Measurements from ENCODE around the gene TENT5C.
A peak's percentile ranks its signal among the peaks of the same experiment; 100 is the strongest.

Gene TENT5C

DNA sequence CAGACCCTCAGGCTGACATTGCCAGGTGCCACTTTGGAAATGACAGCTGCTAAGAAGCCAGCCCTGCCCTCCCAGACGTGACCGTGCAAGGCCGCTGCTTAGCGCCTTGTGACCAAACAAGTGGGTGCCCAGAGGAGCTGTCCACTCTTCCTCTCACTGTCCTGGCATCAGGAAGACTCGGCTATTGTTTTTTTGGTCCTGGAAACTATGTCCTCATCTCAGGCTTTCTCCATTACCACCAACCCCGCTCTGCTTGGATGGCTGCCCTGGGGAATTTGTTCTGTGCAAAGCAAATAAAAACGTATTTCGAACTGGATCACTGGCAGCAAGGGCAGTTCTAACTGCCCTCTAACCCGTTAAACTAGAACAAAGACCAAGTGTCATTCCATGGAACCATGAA lies 13.7 kb upstream of the TENT5C start:
- Histone ChIP-seq H3K27me3 (ENCODE audit: insufficient read depth, poor library complexity, severe bottlenecking) (no peaks in the 10 kb centered on the region), H3K4me3 (replicated peaks; ENCODE audit: insufficient read depth, low read length) (no peak overlapping the region), H3K27ac (replicated peaks) (no peak overlapping the region)
- TF ChIP-seq SPI1 (IDR thresholded peaks at IDR 0.05; ENCODE audit: borderline replicate concordance, low read depth) (no peak), POLR2AphosphoS5 (IDR thresholded peaks at IDR 0.05; ENCODE audit: low read depth) (no peak), GABPA (IDR thresholded peaks at IDR 0.05; ENCODE audit: low read depth) (no peak)
- TF ChIP-seq, protein P1, sequence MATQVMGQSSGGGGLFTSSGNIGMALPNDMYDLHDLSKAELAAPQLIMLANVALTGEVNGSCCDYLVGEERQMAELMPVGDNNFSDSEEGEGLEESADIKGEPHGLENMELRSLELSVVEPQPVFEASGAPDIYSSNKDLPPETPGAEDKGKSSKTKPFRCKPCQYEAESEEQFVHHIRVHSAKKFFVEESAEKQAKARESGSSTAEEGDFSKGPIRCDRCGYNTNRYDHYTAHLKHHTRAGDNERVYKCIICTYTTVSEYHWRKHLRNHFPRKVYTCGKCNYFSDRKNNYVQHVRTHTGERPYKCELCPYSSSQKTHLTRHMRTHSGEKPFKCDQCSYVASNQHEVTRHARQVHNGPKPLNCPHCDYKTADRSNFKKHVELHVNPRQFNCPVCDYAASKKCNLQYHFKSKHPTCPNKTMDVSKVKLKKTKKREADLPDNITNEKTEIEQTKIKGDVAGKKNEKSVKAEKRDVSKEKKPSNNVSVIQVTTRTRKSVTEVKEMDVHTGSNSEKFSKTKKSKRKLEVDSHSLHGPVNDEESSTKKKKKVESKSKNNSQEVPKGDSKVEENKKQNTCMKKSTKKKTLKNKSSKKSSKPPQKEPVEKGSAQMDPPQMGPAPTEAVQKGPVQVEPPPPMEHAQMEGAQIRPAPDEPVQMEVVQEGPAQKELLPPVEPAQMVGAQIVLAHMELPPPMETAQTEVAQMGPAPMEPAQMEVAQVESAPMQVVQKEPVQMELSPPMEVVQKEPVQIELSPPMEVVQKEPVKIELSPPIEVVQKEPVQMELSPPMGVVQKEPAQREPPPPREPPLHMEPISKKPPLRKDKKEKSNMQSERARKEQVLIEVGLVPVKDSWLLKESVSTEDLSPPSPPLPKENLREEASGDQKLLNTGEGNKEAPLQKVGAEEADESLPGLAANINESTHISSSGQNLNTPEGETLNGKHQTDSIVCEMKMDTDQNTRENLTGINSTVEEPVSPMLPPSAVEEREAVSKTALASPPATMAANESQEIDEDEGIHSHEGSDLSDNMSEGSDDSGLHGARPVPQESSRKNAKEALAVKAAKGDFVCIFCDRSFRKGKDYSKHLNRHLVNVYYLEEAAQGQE (IDR thresholded peaks at IDR 0.05; ENCODE audit: insufficient replicate concordance, low read depth), result no peak
- TF ChIP-seq, protein P2, sequence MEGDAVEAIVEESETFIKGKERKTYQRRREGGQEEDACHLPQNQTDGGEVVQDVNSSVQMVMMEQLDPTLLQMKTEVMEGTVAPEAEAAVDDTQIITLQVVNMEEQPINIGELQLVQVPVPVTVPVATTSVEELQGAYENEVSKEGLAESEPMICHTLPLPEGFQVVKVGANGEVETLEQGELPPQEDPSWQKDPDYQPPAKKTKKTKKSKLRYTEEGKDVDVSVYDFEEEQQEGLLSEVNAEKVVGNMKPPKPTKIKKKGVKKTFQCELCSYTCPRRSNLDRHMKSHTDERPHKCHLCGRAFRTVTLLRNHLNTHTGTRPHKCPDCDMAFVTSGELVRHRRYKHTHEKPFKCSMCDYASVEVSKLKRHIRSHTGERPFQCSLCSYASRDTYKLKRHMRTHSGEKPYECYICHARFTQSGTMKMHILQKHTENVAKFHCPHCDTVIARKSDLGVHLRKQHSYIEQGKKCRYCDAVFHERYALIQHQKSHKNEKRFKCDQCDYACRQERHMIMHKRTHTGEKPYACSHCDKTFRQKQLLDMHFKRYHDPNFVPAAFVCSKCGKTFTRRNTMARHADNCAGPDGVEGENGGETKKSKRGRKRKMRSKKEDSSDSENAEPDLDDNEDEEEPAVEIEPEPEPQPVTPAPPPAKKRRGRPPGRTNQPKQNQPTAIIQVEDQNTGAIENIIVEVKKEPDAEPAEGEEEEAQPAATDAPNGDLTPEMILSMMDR (IDR thresholded peaks at IDR 0.05; ENCODE audit: insufficient read depth, low read length), result no peak
- no peak for DNase-seq (ENCODE audit: low read depth in 1 of 2, low spot score in 1 of 2)

DNA sequence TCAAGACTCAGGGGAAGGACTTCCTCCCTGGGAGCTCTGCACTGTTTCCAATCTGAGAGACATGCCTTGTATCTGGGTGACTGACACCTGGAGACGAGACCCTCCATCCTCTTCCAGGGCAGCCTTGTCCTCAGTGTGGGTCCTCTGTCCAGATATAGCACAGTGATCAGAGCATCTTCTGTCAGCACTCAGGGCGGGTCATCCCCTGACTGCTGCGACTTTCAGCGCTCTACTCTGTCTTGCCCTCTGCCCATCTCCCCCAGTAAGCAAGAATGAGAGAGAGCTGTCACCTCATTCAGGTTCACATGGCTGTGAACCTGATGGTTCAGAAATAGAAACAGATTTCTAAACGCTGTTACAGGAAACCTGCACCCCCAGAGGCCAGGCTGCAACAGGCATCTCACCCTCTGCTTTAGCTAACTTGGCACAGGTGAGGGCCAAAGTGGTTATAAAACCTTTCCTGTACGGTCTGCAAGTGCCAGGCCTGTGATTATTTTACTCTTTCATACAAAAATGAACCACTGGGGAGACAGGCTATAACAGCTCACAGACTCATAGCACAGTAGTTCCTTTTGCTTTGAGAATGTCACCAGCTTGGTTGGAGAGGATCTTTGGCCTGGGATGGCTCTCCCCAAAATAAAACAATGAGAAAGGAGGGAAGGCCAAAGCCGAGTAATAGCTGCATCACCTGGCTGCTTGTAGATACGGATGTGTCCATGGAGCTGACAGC lies 11.4 kb upstream of the TENT5C start:
- no peaks in the 10 kb centered on the region for H3K27me3 ChIP-seq (ENCODE audit: insufficient read depth, poor library complexity, severe bottlenecking)
- no peak for DNase-seq (ENCODE audit: low read depth in 1 of 2, low spot score in 1 of 2)
- H3K27ac ChIP-seq (replicated peaks), result no peak overlapping the region
- no peak overlapping the region for H3K4me3 ChIP-seq (replicated peaks; ENCODE audit: insufficient read depth, low read length)
- TF ChIP-seq, protein P2 (IDR thresholded peaks at IDR 0.05; ENCODE audit: insufficient read depth, low read length), result no peak
- TF ChIP-seq, protein P1 (IDR thresholded peaks at IDR 0.05; ENCODE audit: insufficient replicate concordance, low read depth), result no peak
- TF ChIP-seq SPI1 (IDR thresholded peaks at IDR 0.05; ENCODE audit: borderline replicate concordance, low read depth) (no peak), POLR2AphosphoS5 (IDR thresholded peaks at IDR 0.05; ENCODE audit: low read depth) (no peak)

DNA sequence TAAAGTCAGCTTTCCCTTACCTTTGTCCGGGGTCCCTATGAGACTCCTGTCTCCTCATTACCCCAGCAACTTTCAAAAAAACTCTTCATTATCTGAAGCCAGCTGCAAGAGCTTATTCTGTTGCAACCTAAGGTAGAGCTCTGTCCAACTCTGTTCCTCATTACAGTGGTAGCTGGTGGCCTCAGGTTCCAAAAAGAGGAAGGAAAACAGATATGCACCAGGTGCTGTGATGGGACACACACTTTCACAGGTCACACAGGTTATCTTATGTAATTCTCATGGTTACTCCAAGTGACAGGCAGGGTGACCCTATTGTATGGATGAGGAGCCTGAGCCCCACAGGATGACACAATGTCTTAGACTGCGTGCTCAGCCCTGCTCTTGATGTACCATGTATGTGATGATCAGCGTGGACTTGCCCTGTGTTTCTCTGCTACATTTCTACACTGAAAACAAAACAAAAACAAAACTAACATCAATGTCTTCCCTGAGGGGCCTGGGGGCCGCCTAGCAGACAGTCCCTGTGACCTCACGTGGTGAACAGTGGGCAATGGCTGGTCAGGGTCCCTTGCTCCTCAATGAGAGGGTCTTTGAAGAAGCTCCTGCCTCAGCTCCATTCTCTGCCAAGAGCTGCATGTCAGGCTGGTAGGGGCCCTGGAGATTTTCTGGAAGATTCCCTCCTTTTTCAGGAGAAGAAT lies 9.7 kb upstream of the TENT5C start:
- DNase-seq (ENCODE audit: low read depth in 1 of 2, low spot score in 1 of 2), result peak in 1 of 2 experiments; percentile 82
- Histone ChIP-seq H3K27ac (replicated peaks) (no peak overlapping the region), H3K27me3 (ENCODE audit: insufficient read depth, poor library complexity, severe bottlenecking) (no peaks in the 10 kb centered on the region), H3K4me3 (replicated peaks; ENCODE audit: insufficient read depth, low read length) (no peak overlapping the region)
- TF ChIP-seq GABPA (IDR thresholded peaks at IDR 0.05; ENCODE audit: low read depth), result no peak
- TF ChIP-seq SPI1 (IDR thresholded peaks at IDR 0.05; ENCODE audit: borderline replicate concordance, low read depth), result peak; percentile 90
- peak; percentile 82 for TF ChIP-seq POLR2AphosphoS5 (IDR thresholded peaks at IDR 0.05; ENCODE audit: low read depth)
- TF ChIP-seq, protein P2 (IDR thresholded peaks at IDR 0.05; ENCODE audit: insufficient read depth, low read length), result no peak
- TF ChIP-seq, protein P1 (IDR thresholded peaks at IDR 0.05; ENCODE audit: insufficient replicate concordance, low read depth), result peak; percentile 81
